Stimulated activated CD4-positive, alpha-beta T cell treated with anti-CD3 and anti-CD28 coated beads, Interleukin-2, amount 100 ng/mL, for 24 hours (primary cell): Measurements from ENCODE around the gene BSND.

Experiments used
- DNase-seq, 2 donors: peaks; one replicate each; pipeline ENCODE4 v3.0.0-alpha.2; 2020

Gene BSND

DNA sequence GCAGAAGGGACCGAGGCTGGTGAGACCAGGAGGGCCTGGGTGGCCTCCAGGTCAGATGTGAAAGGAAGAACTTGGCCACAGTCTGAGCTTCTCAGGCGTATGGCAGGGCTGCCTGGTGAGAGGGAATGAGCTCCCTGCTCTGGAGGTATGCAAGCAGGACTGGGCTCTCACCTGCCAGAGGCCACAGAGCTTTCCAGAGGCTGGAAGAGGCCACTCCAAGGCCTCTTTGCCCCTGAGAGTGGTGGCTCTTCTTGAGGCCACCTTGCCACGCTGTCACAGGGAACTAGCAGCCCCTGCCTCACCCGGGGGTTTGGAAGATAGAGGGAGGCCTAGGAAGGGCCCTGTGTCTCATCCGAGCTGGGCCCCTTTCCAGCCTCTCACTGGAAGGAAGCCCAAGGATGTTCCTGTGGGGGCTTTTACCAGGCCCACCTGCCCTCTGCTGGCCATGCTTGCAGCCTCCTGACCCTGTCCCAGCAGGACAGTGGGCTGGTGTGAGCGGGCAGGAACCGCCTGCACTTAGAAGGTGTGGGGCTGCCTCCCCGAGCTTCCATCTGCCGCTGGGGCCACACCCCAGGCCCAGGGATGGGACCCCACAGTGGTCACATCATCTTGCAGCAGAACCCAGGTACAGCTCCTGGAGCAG lies 50.7 kb downstream of the BSND start:
- no peak for DNase-seq

DNA sequence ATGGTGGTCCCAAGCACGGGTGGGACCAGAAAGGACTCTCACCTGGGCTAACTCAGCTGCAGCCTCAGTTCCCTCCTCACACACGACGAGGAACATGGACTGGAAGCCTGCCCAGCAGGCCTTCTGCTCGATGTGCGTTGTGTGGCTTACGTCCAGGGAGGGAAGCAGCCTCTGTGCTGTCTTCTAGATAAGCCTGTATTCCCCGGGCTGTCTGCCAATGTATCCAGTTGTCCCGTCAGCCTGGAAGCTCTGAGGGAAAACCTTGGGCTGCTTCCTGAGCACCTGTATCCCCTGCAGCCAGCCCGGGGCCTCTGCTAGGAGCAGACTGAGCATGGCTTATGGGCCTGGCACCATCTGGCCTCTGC lies 51.2 kb downstream of the BSND start:
- DNase-seq: no peak

DNA sequence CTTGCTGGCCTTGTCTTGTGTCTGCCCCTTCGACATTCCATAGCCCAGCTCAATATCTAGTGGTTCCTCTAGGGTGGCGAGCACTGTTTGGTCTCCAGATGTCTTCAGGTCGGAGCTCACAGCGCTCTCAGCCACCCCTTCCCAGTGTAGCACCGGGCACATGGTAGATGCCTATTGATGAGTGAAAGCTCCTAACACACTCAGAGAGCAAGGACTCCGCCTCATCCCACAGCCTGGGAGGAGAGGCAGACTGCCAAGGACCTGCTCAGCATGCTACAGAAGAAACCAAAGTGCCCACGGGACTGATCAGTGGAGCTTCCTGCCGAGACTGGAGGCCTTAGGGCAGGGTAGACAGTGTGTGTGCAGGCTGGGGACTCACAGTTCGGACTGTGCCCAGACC lies 51.5 kb downstream of the BSND start:
- DNase-seq: no peak

DNA sequence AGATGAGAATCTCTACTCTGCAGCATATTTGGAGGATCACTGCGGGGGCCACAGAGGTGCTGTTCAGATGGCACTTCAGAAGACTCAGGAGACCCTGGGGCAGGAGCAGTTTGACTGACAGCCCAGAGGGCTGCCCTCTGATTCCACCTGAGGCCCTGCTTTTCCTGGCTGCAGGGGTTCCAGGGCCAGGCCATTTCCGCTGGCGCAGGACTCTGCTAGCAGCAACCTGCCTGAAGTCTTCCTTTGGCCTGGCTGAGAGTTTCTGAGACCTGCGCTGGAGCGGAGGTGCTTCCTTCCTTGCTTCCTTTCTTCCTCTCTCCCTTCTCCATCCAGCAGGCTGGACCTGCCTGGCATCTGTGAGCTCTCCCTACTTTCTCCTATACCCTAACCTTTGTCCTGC lies 52.4 kb downstream of the BSND start:
- DNase-seq: no peak

DNA sequence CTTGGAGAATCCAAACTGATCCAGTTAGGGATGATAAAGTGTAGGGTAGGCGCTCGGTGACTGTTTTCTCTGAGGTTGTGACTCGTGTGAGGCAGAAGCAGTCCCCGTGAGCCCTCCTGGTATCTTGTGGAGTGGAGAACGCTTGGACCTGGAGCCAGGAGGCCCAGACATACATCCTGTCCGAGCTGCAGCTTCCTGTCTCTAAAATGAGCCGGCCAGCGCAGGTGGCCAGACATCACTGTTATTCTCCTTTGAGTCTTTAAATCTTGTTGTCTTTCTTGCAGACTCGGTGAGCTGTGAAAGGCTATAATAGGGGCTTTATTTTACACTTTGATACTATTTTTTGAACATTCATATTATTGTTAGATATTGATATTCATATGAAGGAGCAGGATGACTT lies 52.9 kb downstream of the BSND start:
- DNase-seq: no peak

DNA sequence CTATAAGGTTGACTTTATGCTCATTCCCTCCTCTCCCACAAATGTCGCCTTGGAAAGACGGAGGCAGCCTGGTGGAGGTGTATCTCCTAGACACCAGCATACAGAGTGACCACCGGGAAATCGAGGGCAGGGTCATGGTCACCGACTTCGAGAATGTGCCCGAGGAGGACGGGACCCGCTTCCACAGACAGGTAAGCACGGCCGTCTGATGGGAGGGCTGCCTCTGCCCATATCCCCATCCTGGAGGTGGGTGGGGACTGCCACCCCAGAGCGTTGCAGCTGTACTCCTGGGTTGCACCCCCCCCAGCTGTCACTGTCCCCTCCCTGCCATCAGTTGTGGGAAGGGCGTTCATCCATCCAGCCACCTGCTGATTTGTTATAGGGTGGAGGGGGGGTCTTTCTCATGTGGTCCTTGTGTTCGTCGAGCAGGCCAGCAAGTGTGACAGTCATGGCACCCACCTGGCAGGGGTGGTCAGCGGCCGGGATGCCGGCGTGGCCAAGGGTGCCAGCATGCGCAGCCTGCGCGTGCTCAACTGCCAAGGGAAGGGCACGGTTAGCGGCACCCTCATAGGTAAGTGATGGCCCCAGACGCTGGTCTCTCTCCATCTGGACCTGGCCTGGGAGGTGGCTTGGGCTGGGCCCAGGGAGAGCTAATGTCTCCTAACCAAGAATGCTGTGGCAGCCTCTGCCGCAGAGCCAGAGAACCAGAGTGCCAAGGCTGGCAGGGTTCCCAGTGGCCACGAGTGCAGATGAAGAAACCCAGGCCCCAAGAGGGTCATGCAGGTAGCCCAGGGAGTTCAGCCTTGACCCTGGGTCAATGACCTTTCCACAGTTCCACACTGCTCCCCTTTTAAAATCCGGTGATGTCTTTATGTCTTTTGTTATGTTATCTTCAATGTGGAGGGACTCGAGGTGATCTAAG lies 53.7 kb downstream of the BSND start:
- no peak for DNase-seq

DNA sequence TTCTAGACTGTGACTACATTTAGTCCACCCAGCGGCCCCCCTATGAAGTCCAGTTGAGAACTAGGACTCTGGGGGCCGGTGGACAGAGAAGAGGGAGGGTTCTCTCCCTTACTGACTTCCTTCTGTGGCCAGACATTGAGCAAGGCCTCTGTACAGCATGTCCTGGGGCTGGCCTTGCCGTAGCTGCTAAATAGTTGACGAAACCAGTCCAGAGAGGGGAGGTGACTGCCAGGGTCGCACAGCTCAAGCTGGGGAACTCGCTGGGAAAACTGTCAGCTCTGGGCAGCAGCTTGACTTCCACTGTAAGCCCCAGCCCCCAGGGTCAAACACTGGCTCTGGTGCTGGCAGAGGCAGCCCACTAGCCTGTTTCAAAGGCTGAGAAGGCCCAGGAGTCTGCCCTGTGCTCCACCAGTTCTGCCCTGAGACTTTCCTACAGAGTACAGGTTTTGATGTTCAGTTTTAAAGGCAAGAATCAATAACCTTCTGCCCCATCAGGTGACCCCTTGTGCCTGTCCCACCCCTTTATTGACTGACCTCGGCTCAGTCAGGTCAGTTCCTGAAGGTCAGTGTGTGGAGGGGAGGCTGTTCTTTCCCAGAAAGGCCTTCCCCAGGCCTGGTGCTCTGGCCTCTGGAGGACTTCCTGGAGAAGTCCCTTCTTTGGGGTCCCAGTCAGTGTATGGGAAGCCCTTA lies 54.7 kb downstream of the BSND start:
- DNase-seq: no peak

DNA sequence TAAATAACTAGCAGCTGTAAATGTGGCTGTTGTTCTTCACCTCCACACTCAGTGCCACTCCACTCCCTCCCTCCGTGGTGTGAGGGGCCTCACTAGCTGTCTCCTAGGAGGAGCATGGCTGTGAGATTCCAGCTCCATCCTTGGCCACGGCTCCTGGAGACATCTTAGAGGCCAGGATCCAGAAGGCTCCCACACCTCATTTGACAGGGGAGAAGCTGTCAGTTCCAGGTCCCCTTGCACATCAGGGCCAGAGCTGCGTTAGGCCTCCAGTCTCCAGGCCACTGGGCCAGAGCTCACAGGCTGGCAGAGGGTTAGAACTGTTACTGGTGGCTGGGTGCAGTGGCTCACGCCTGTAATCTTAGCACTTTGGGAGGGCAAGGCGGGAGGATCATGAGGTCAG lies 55.7 kb downstream of the BSND start:
- DNase-seq: no peak

DNA sequence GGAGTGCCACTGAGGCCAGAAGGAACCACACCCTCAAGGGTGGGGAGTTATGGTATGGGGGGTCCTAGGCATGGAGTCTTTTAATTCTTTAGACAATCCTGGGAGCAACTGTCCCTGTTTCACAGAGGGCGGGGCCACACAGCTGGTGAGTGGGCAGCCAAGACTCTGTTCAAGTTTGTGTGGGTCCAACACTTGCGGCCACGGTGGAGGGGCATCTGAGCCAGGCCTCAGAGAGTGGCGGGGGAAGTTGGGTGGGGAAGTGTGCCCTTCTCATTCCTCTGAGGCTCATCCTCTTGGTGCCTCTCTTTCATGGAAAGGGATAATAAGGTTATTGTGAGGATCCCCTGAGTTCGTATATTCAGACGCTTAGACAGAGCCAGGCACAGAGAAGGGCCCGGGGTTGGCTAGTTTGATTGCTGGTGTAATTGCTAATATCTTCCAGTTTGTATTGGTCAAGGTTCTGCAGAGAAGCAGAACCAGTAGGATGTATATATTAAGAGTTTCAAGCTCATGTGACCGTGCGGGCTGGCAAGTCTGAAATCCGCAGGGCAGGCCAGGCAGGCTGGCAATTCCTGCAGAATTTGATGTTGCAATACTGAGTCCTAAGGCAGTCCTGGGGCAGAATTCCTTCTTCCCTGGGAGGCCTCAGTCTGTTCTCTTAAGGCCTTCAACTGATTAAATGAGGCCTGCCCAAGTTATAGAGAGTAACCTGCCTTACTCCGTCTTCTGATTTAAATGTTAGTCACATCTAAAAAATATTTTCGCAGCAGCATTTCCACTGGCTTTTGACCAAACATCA lies 56.5 kb downstream of the BSND start:
- DNase-seq: no peak

DNA sequence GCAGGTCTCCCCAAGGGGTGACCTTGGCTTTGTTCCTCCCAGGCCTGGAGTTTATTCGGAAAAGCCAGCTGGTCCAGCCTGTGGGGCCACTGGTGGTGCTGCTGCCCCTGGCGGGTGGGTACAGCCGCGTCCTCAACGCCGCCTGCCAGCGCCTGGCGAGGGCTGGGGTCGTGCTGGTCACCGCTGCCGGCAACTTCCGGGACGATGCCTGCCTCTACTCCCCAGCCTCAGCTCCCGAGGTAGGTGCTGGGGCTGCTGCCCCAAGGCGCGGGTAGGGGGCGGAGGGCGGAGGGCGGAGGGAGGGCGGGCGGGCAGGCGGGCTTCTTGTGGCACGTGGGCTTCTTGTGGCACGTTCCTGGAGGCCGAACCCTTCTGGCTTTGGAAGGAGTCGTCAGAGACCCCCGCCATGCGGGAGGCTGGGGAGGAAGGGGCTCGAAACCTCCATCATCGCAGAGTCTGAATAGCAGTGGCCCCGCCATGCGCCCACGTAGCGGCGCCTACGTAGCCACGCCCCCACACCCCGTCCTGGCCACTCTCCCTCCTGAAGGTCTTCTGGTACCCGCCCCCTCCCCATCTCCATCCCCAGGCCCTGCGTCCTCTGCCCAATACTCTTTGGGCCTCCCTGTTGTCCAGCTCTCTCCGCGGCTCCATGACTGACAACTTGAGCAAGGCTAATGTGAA lies 57.4 kb downstream of the BSND start:
- no peak for DNase-seq

DNA sequence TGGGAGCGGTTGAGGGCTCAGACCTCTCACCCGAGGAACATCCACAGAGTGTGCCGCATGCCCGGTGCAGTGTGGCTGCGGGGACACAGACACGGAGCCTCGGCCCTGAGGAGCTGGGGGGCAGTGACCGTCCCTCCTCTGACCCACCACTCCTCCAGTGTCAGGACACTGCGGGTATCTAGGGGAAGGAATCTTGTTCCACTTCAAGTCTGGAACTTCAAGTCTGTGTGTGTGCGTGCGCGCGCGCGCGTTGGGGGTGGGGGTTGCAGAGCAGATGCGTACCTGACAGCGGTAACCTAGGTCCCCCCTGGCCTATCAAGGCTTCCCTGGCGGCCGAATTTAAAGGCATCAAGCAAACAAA lies 57.9 kb downstream of the BSND start:
- DNase-seq: no peak

DNA sequence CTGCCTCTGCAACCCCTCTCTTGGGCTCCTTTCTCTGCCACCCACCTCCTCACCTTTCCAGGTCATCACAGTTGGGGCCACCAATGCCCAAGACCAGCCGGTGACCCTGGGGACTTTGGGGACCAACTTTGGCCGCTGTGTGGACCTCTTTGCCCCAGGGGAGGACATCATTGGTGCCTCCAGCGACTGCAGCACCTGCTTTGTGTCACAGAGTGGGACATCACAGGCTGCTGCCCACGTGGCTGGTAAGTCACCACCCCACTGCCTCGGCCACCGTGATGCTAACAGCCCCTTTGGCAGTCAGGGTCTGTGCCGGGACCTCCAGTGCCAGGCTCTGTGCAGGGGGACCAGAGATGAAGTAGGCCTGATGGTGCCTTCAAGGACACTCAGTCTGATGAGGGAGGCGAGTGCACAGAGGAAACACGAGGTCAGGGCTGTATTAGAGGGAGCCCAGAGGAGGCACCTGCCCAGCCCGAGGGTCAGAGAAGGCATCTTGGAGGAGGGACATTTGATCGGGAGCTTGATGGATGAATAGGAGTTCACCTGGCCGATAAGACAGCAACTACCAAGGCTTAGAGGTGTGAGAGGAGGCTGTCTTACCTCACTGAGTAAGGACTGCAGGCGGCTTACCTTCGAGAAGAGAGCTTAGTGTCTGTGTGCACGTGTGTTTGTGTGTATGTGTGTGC lies 58.7 kb downstream of the BSND start:
- DNase-seq: no peak

DNA sequence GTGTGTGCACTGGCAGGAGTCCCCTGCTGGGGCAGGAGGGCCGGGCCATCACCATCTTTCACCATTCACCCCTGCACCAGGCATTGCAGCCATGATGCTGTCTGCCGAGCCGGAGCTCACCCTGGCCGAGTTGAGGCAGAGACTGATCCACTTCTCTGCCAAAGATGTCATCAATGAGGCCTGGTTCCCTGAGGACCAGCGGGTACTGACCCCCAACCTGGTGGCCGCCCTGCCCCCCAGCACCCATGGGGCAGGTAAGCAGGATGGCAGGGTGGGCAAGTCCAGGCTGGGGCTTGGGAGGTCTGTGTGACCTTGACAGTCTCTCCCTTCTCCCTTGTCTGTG lies 59.2 kb downstream of the BSND start:
- DNase-seq: no peak

DNA sequence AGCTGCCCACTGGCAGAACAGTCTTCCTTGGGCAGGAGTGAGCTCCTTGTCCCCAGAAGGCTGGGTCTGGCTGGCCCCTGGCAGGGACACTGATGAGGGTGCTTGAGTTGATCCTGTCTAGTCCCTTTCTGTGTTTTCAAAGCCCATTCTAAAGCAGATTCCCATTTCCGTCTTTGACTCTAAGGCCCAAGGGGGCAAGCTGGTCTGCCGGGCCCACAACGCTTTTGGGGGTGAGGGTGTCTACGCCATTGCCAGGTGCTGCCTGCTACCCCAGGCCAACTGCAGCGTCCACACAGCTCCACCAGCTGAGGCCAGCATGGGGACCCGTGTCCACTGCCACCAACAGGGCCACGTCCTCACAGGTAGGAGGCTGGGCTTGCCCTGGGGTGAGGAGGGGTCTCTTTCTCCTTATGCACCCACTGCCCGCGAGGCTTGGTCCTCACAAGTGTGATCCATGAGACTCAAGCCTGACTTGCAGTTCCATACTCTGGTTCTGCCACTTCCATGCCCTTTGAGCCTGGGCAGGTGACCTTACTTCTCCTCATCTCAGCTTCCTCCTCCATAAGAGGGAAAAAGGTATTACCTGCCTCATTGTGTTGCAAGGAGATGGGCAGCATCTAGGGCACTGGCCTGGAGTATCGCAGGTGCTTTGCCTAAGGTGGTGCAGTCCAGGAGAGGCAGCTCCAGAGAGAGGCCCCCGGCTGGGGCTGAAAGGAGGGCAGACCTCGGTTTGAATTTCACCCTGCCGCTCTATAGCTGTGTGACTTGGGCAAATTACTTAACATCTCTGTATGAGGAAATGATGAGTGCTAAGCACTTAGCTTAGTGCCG lies 60.8 kb downstream of the BSND start:
- no peak for DNase-seq

DNA sequence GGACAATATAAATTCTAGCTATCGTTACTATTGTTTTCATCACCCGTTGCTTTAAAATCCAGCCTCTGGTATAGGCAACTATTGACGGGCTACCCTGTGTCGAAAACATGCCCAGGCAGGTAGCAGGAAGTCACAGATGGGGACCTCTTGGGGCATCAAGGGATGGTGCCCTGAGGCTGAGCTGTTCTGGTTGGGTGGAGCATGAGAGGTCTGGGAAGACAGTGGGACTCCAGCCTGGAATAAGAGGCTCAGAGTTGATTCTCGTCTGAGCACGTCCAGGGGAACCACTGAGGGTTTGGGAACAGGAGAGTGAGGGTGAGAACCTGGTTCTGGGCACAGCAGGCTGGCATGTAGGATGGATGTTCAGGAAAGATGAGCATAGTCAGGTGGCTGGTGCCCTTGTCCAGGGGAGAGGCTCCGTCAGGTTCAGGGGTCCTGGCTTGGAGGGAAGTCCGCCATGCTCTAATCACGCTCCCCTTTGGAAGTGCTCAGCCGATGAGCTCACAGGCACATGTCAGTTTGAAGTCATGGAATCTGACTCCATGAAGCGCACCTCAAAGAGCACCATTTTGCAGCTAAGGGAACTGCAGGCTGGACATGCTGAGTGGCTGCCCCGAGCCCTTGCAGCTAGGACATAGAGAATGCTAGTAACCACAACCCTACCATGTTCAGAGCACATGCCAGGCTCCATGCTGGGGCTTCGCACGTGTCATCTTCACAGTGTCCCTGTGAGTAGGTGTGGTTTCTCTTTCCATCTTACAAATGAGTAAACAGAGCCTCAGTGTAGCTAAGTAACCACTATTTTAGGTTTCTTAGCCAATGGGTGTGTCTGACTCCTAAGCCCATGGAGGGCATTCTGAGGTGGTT lies 61.6 kb downstream of the BSND start:
- DNase-seq: no peak

DNA sequence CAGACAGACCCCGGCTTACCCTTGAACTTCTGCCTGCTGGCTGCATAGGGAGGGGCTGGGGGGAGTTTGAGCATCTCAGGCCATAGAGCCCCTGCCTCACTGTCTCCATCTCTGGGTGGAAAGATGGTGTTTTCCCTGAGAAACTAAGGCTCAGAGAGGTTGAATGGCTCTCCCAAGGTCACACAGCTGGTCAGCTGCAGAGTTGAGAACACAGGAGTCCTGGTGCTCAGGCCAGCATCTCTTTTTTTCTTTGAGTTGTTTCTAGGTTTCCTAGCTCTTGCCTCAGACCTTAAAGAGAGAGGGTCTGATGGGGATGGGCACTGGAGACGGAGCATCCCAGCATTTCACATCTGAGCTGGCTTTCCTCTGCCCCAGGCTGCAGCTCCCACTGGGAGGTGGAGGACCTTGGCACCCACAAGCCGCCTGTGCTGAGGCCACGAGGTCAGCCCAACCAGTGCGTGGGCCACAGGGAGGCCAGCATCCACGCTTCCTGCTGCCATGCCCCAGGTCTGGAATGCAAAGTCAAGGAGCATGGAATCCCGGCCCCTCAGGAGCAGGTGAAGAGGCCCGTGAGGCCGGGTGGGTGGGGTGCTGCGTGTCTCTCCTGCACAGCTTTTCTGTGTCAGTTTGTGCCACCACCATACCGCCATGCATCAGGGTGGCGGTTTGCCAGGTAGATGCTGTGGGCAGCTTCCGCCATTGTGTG lies 62.4 kb downstream of the BSND start:
- no peak for DNase-seq
